Measurements from ENCODE around the gene ARHGEF33. TPM values are rescaled to one million over a fixed set of nuclear protein-coding genes. Genes with fewer than 3 reads are reported as not detected.

ARHGEF33 gene
- total RNA-seq, 1 experiment from 2014 or later = 0.71 TPM

DNA sequence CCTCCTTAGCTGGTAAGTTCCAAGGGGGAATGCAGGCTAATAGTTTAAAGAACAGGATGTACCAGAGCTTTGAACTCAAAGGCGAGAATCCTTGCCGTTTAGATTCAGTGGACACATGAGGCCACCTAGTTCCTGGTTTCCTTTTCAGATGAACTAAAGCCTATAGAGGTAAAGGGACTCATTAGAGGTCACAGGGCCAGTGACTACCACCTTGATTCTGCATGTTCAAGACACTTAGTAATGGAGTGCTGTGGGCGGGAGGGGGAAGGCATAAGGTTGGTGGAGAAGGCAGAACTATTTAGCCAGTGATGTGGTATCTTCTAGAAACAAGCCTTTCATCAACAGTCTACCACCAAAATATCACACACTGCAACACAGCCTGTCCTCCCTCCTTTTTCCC, 47.9 kb downstream of the ARHGEF33 start:
- TF ChIP-seq, protein P1, sequence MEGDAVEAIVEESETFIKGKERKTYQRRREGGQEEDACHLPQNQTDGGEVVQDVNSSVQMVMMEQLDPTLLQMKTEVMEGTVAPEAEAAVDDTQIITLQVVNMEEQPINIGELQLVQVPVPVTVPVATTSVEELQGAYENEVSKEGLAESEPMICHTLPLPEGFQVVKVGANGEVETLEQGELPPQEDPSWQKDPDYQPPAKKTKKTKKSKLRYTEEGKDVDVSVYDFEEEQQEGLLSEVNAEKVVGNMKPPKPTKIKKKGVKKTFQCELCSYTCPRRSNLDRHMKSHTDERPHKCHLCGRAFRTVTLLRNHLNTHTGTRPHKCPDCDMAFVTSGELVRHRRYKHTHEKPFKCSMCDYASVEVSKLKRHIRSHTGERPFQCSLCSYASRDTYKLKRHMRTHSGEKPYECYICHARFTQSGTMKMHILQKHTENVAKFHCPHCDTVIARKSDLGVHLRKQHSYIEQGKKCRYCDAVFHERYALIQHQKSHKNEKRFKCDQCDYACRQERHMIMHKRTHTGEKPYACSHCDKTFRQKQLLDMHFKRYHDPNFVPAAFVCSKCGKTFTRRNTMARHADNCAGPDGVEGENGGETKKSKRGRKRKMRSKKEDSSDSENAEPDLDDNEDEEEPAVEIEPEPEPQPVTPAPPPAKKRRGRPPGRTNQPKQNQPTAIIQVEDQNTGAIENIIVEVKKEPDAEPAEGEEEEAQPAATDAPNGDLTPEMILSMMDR (IDR thresholded peaks at IDR 0.05; ENCODE audit: unreplicated experiment) = no peak
- Mint-ChIP-seq H3K4me1 (ENCODE audit: low read depth, unreplicated experiment) (no peaks in the 10 kb centered on the region), H3K27ac (ENCODE audit: unreplicated experiment) (no peak overlapping the region), H3K4me3 (ENCODE audit: low read depth, unreplicated experiment) (no peak overlapping the region), H3K27me3 (ENCODE audit: unreplicated experiment) (peaks cover 15% of the 10 kb centered on the region), H3K9me3 (ENCODE audit: low read depth, unreplicated experiment) (no peaks in the 10 kb centered on the region), H3K36me3 (ENCODE audit: insufficient read depth, unreplicated experiment) (no peaks in the 10 kb centered on the region)
- intact Hi-C loops (cut with micrococcal nuclease; ENCODE audit: unreplicated experiment) = no loop called here
- DNase-seq = no peak
- CTCF ChIA-PET = no interaction called here
- BruUV-seq (replicated peaks) = no TSS peak

DNA sequence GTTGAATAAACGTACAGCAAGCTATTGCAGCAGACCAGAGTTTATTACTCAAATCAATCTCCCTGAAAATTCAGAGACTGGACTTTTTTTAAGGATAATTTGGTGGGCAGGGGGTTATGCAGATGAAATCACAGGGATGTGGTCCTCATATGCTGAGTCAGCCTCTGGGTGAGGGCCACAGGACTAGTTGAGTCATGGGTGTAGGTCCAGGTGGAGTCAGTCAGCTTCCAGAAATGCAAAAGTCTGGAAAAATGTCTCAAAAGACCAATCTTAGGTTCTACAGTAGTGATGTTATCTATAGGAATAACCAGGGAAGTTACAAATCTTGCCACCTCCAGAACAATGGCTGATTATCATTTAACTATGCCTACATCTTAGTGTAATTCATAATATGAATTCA, 51.1 kb downstream of the ARHGEF33 start:
- intact Hi-C loops (cut with micrococcal nuclease; ENCODE audit: unreplicated experiment) = no loop called here
- DNase-seq = no peak
- H3K27me3 Mint-ChIP-seq (ENCODE audit: unreplicated experiment) = no peaks in the 10 kb centered on the region
- H3K9me3 Mint-ChIP-seq (ENCODE audit: low read depth, unreplicated experiment) = no peaks in the 10 kb centered on the region
- no TSS peak for BruUV-seq (replicated peaks)
- CTCF ChIA-PET = no interaction called here
- no peak overlapping the region for H3K27ac Mint-ChIP-seq (ENCODE audit: unreplicated experiment)
- H3K36me3 Mint-ChIP-seq (ENCODE audit: insufficient read depth, unreplicated experiment) = no peaks in the 10 kb centered on the region
- H3K4me3 Mint-ChIP-seq (ENCODE audit: low read depth, unreplicated experiment) = no peak overlapping the region
- no peaks in the 10 kb centered on the region for H3K4me1 Mint-ChIP-seq (ENCODE audit: low read depth, unreplicated experiment)
- TF ChIP-seq, protein P1 (IDR thresholded peaks at IDR 0.05; ENCODE audit: unreplicated experiment) = no peak

DNA sequence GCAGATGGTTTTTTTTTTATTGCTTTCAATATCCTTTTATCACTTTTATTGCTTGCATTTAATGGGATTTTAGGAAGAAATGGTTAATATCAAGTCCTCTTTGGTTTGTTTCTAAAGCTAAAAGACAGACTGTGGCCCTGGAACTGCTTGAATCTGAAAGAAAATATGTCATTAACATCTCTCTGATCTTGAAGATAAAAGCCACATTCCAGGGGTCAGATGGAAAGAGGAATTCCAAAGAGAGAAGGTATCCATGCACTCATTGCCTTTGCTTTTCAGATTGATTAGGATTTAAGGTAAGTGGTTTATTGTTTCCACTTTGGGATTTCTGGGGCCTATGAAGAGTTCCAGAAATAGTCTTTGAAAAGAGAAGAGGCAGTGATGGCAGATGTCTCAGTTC, 54.1 kb downstream of the ARHGEF33 start:
- H3K9me3 Mint-ChIP-seq (ENCODE audit: low read depth, unreplicated experiment) = no peaks in the 10 kb centered on the region

DNA sequence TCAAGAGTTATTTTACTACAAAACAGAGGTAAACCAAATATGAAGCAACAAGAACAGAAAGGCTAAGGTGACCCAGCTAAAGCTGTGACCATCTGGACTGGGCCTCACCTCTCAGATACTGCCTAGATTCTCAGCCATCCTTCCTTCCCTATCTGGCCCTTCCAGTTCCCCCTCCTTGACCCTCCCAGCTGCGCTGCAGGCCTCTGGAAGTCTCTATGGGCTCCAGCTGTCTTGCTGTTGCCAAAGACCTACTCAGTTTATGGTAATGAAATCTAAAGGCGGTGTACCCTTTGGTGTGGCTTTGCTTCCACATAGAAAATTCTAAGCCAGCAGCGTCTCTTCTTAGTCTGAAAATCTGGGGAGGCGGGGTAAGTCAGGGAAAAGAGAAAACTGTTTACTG, 55.7 kb downstream of the ARHGEF33 start:
- Mint-ChIP-seq H3K4me3 (ENCODE audit: low read depth, unreplicated experiment) (no peak overlapping the region), H3K4me1 (ENCODE audit: low read depth, unreplicated experiment) (peaks cover 7% of the 10 kb centered on the region), H3K27me3 (ENCODE audit: unreplicated experiment) (no peaks in the 10 kb centered on the region), H3K27ac (ENCODE audit: unreplicated experiment) (no peak overlapping the region), H3K36me3 (ENCODE audit: insufficient read depth, unreplicated experiment) (no peaks in the 10 kb centered on the region), H3K9me3 (ENCODE audit: low read depth, unreplicated experiment) (no peaks in the 10 kb centered on the region)
- CTCF ChIA-PET = no interaction called here
- DNase-seq = no peak
- BruUV-seq (replicated peaks) = no TSS peak
- TF ChIP-seq, protein P1 (IDR thresholded peaks at IDR 0.05; ENCODE audit: unreplicated experiment) = no peak
- intact Hi-C loops (cut with micrococcal nuclease; ENCODE audit: unreplicated experiment) = no loop called here

More for the DNA sequence above, 54.1 kb downstream of the ARHGEF33 start:
- DNase-seq = no peak
- H3K4me1 Mint-ChIP-seq (ENCODE audit: low read depth, unreplicated experiment) = peaks cover 7% of the 10 kb centered on the region
- H3K36me3 Mint-ChIP-seq (ENCODE audit: insufficient read depth, unreplicated experiment) = no peaks in the 10 kb centered on the region
- intact Hi-C loops (cut with micrococcal nuclease; ENCODE audit: unreplicated experiment) = no loop called here
- TF ChIP-seq, protein P1 (IDR thresholded peaks at IDR 0.05; ENCODE audit: unreplicated experiment) = no peak
- no peak overlapping the region for H3K27ac Mint-ChIP-seq (ENCODE audit: unreplicated experiment)
- CTCF ChIA-PET = no interaction called here
- no peak overlapping the region for H3K4me3 Mint-ChIP-seq (ENCODE audit: low read depth, unreplicated experiment)
- BruUV-seq (replicated peaks) = no TSS peak
- H3K27me3 Mint-ChIP-seq (ENCODE audit: unreplicated experiment) = no peaks in the 10 kb centered on the region

All from Calu3 (cell line).